Stromal cell of bone marrow (primary cell): ENCODE data around the gene HAND2.

Experiments
- DNase-seq: peaks from one replicate; pipeline ENCODE4 v3.0.0-alpha.2; 2012; ENCODE audit warnings: low read depth

HAND2 gene

GRCh38 chr4:173529477-173530325 is at the start of gene HAND2:
TSS of gene HAND2 (minus strand) at chr4:173530229. CDS start at chr4:173529289, 940 bp downstream.
- no peak for DNase-seq

- no peak for DNase-seq
Observed at GRCh38 chr4:173578956-173579355, 48.9 kb upstream of the HAND2 start.

GRCh38 chr4:173577963-173578362 is 47.9 kb upstream of the HAND2 start:
- no peak for DNase-seq

GRCh38 chr4:173575482-173576152 is 45.6 kb upstream of the HAND2 start:
- no peak for DNase-seq

- DNase-seq = no peak
Observed at GRCh38 chr4:173573725-173574124, 43.7 kb upstream of the HAND2 start.

GRCh38 chr4:173573286-173573685 is 43.3 kb upstream of the HAND2 start:
- no peak for DNase-seq

GRCh38 chr4:173572493-173573129 is 42.6 kb upstream of the HAND2 start:
- no peak for DNase-seq

- DNase-seq = no peak
Observed at GRCh38 chr4:173571620-173572019, 41.6 kb upstream of the HAND2 start.

GRCh38 chr4:173565281-173565680 is 35.3 kb upstream of the HAND2 start:
- no peak for DNase-seq

- DNase-seq = no peak
Observed at GRCh38 chr4:173564461-173564860, 34.4 kb upstream of the HAND2 start.

GRCh38 chr4:173560896-173561295 is 30.9 kb upstream of the HAND2 start:
- DNase-seq = no peak

- no peak for DNase-seq
Observed at GRCh38 chr4:173556398-173557131, 26.5 kb upstream of the HAND2 start.

- no peak for DNase-seq
Observed at GRCh38 chr4:173547889-173548288, 17.9 kb upstream of the HAND2 start.

- no peak for DNase-seq
Observed at GRCh38 chr4:173546776-173547175, 16.7 kb upstream of the HAND2 start.

GRCh38 chr4:173545440-173545839 is 15.4 kb upstream of the HAND2 start:
- no peak for DNase-seq

GRCh38 chr4:173543266-173543665 is 13.2 kb upstream of the HAND2 start:
- no peak for DNase-seq

- no peak for DNase-seq
Observed at GRCh38 chr4:173539986-173540385, 10.0 kb upstream of the HAND2 start.

GRCh38 chr4:173538909-173539445 is 8.9 kb upstream of the HAND2 start:
- no peak for DNase-seq

- DNase-seq = no peak
Observed at GRCh38 chr4:173538148-173538908, 8.3 kb upstream of the HAND2 start.

- DNase-seq = no peak
Observed at GRCh38 chr4:173537613-173538147, 7.7 kb upstream of the HAND2 start.
